HG03521 (cell line): Measurements from ENCODE around the gene MEGF6.

Source experiments
- ATAC-seq: cut with Tn5 transposase; IDR thresholded peaks from one replicate; pipeline ENCODE4 v1.9.1; 2021; ENCODE audit warnings: mild to moderate bottlenecking, moderate library complexity; ENCODE audit not compliant: unreplicated experiment

MEGF6 gene

GRCh38 chr1:3444736-3445135 lies 166.6 kb downstream of the MEGF6 start:
- no peak for ATAC-seq

- ATAC-seq, result no peak
Measured at GRCh38 chr1:3444298-3444697, 167.0 kb downstream of the MEGF6 start.

GRCh38 chr1:3443807-3444206 lies 167.5 kb downstream of the MEGF6 start:
- ATAC-seq, result no peak

GRCh38 chr1:3442901-3443300 lies 168.4 kb downstream of the MEGF6 start:
- ATAC-seq, result no peak

GRCh38 chr1:3442331-3442730 lies 169.0 kb downstream of the MEGF6 start:
- no peak for ATAC-seq

GRCh38 chr1:3441880-3442279 lies 169.4 kb downstream of the MEGF6 start:
- ATAC-seq, result no peak

GRCh38 chr1:3441410-3441847 lies 169.9 kb downstream of the MEGF6 start:
- no peak for ATAC-seq

- no peak for ATAC-seq
Measured at GRCh38 chr1:3440711-3441409, 170.4 kb downstream of the MEGF6 start.

GRCh38 chr1:3440300-3440681 lies 171.0 kb downstream of the MEGF6 start:
- ATAC-seq, result no peak
